OCI-LY7 (cell line): ENCODE measurements around the gene CDKAL1.

Experiments
- CTCF ChIP-seq: fragments of 200-600 bp; sonication (generic); conservative IDR thresholded peaks from 2 replicates; pipeline ENCODE4 v1.5.1; 2014; ENCODE audit warnings: mild to moderate bottlenecking, antibody characterized with exemption, low read length, moderate library complexity, mixed read lengths
- EZH2phosphoT487 ChIP-seq: fragments of 200-600 bp; sonication (generic); IDR thresholded peaks from 2 replicates; pipeline ENCODE4 v1.6.1; 2018; ENCODE audit warnings: low read depth, borderline replicate concordance, mild to moderate bottlenecking, mixed run types, antibody characterized with exemption, low read length, moderate library complexity, mixed read lengths

GRCh38 chr6:21190701-21191100, 656.4 kb downstream of the CDKAL1 start:
- TF ChIP-seq CTCF (no peak), EZH2phosphoT487 (no peak)
